Glutamatergic neuron (in vitro differentiated cells): ENCODE results near the gene PTPRM. TPM values are rescaled to one million over a fixed set of nuclear protein-coding genes. Genes with fewer than 3 reads are reported as not detected.

ENCODE experiments used
- DNase-seq: peaks from one replicate; pipeline ENCODE4 v3.0.0; 2022
- H3K27ac Mint-ChIP-seq: one replicate; pipeline ENCODE4 v1.8.0; 2020; ENCODE audit warnings: mild to moderate bottlenecking, mixed read lengths, inconsistent platforms; ENCODE audit not compliant: unreplicated experiment
- H3K27me3 Mint-ChIP-seq: one replicate; pipeline ENCODE4 v1.8.0; 2020; ENCODE audit warnings: mild to moderate bottlenecking, moderate library complexity, mixed read lengths, inconsistent platforms; ENCODE audit not compliant: unreplicated experiment
- H3K36me3 Mint-ChIP-seq: one replicate; pipeline ENCODE4 v1.8.0; 2020; ENCODE audit warnings: mild to moderate bottlenecking, mixed read lengths, inconsistent platforms; ENCODE audit not compliant: unreplicated experiment
- H3K4me1 Mint-ChIP-seq: one replicate; pipeline ENCODE4 v1.8.0; 2020; ENCODE audit warnings: mild to moderate bottlenecking, low read depth, mixed read lengths, inconsistent platforms; ENCODE audit not compliant: unreplicated experiment
- H3K4me3 Mint-ChIP-seq: one replicate; pipeline ENCODE4 v1.8.0; 2020; ENCODE audit warnings: mild to moderate bottlenecking, mixed read lengths, inconsistent platforms; ENCODE audit not compliant: unreplicated experiment
- H3K9me3 Mint-ChIP-seq: one replicate; pipeline ENCODE4 v1.8.0; 2020; ENCODE audit warnings: mild to moderate bottlenecking, moderate library complexity, mixed read lengths, inconsistent platforms; ENCODE audit not compliant: unreplicated experiment
- total RNA-seq: library from RNA; stranded (reverse); fragmentation: NEBNext Ultra II Directional; extraction: Animal tissue kit (Norgen Biotek cat#: 25700); gene quantifications from one replicate; pipeline ENCODE4 v1.2.1, GENCODE V29; 2021; ENCODE audit not compliant: unreplicated experiment
- TF ChIP-seq, protein P1 (sequence below): fragments of 200-600 bp; sonication (generic); IDR thresholded peaks from one replicate; pipeline ENCODE4 v1.5.0; 2021; ENCODE audit not compliant: partially characterized antibody, unreplicated experiment

Gene PTPRM
- total RNA-seq, 1 donor from 2014 or later = 23.9 TPM

DNA sequence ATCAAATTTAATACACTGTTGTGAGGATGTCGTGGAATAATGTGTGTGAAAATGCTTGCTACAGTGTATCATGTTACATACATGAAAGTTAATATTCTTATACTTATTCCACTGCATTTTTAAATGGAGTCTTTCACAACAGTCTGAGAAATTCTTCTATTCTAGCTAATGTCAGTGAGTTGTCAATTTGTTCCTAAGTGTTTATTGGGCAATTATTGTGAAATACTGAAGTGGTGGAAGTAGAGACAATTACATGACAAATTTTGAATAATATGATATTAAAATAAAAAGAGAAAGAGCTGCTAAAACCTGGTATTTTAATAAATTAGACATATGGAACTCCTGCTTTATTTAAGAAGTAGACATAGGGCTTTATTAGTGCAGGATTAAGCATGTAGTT is 176.1 kb downstream of the PTPRM start:
- no peaks in the 10 kb centered on the region for H3K27me3 Mint-ChIP-seq
- peaks cover 6% of the 10 kb centered on the region for H3K4me1 Mint-ChIP-seq

DNA sequence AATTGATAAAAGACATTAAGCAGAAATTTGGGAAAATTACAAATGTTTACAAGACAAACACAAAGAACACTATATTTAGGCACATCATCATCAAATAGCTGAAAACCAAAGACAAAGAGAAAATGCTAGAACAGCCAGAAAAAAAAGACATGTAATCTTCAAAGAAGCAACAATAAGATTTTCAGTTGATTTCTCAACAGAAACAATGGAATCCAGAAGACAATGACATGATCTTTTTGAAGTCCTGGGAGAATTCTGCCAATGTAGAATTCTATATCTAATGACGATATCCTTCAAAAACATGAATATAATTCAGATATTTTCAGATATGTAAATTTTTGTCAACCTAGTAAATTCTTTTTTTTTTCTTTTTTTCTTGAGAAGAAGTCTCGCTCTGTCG is 179.0 kb downstream of the PTPRM start:
- H3K9me3 Mint-ChIP-seq = peaks cover 6% of the 10 kb centered on the region
- no peak overlapping the region for H3K4me3 Mint-ChIP-seq
- no peaks in the 10 kb centered on the region for H3K27me3 Mint-ChIP-seq
- H3K36me3 Mint-ChIP-seq = peaks cover 13% of the 10 kb centered on the region
- TF ChIP-seq, protein P1, sequence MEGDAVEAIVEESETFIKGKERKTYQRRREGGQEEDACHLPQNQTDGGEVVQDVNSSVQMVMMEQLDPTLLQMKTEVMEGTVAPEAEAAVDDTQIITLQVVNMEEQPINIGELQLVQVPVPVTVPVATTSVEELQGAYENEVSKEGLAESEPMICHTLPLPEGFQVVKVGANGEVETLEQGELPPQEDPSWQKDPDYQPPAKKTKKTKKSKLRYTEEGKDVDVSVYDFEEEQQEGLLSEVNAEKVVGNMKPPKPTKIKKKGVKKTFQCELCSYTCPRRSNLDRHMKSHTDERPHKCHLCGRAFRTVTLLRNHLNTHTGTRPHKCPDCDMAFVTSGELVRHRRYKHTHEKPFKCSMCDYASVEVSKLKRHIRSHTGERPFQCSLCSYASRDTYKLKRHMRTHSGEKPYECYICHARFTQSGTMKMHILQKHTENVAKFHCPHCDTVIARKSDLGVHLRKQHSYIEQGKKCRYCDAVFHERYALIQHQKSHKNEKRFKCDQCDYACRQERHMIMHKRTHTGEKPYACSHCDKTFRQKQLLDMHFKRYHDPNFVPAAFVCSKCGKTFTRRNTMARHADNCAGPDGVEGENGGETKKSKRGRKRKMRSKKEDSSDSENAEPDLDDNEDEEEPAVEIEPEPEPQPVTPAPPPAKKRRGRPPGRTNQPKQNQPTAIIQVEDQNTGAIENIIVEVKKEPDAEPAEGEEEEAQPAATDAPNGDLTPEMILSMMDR = no peak
- no peak overlapping the region for H3K27ac Mint-ChIP-seq
- no peak for DNase-seq
- H3K4me1 Mint-ChIP-seq = peaks cover 10% of the 10 kb centered on the region

More for the DNA sequence above, 176.1 kb downstream of the PTPRM start:
- no peak for DNase-seq
- Mint-ChIP-seq H3K36me3 (peaks cover 13% of the 10 kb centered on the region), H3K27ac (no peak overlapping the region), H3K9me3 (peaks cover 6% of the 10 kb centered on the region), H3K4me3 (no peak overlapping the region)
- TF ChIP-seq, protein P1 = no peak

DNA sequence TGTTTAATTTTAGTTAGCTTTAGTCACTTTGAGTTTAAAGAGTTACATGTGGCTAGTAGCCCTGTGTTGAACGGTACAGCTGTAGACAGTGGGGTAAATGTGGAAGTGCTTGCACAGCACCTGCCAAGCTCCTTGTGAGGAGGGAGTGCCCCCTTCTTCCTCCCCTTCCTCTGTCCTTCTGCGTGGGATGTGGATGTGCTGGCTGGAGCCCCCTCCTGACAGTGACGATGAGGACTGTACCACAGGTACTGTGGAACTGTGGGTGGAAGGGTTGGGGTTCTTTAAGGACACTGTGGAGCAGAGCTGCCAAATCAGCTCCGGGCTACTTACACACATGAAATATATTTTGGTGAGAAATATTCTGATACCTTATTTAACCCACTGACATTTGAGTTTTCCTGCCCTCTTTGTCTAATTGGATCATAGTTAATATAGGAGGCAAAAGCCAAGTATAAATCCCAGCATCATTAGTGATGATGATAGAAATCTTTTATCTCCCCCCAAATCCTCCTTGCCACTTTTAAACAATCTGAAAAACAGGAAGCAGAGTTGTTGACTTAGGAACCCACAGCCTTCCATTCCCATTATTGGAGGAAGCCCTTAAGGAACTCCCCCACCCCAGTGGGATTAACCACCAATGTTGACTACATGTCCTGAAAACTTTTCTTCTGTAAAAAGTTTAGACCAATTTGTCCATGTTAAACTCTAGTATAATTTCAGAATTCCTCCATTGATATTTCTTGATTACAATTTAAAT is 181.3 kb downstream of the PTPRM start:
- H3K4me1 Mint-ChIP-seq = peaks cover 5% of the 10 kb centered on the region

DNA sequence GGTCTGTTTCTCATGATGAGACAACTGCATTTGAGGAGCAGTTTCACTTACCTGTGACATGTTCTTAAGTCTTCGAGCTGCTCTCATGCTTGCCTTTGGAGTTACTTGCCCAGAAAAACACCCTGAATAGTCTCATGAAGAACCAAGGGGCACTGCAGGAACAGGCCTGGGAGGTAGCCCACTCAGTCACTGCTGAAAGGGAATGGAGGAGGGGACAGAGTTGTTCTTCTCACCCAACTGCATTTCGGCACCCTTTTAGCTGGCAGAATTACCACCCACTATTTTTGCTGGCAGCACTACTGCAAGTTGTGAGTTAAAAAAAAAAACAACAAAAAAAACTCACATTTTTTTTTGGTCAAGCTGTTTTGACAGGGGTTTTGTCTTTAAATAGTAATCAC is 181.9 kb downstream of the PTPRM start:
- no peak for DNase-seq
- H3K27me3 Mint-ChIP-seq = no peaks in the 10 kb centered on the region
- H3K27ac Mint-ChIP-seq = no peak overlapping the region
- H3K36me3 Mint-ChIP-seq = peaks cover 13% of the 10 kb centered on the region
- H3K9me3 Mint-ChIP-seq = peaks cover 6% of the 10 kb centered on the region
- peaks cover 5% of the 10 kb centered on the region for H3K4me1 Mint-ChIP-seq
- TF ChIP-seq, protein P1 = no peak
- no peak overlapping the region for H3K4me3 Mint-ChIP-seq

More for the DNA sequence above, 181.3 kb downstream of the PTPRM start:
- peaks cover 13% of the 10 kb centered on the region for H3K36me3 Mint-ChIP-seq
- TF ChIP-seq, protein P1 = no peak
- H3K4me3 Mint-ChIP-seq = no peak overlapping the region
- DNase-seq = no peak
- no peak overlapping the region for H3K27ac Mint-ChIP-seq
- peaks cover 6% of the 10 kb centered on the region for H3K9me3 Mint-ChIP-seq
- H3K27me3 Mint-ChIP-seq = no peaks in the 10 kb centered on the region

DNA sequence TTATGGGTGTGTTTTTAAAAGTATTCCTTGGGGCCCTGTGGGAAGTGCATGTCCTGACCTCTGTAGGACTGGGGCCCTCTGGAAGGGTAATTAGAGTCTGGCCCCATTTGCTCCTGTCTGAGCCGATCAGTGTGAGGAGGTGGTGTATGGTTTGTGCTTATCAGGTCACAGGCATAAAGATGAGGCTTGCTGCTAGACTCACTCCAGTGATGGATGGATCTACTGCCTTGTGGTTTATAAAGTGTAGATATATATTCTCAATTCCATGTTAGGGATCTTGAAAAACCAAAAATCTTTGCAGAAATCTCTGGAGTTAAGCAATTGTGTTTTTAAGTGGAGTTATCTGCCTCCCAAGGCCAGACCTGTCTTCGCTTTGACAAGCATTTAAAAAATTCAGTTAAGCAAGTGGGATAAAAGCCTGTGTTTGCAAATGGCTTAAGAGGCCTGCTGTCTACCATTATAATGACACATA is 182.4 kb downstream of the PTPRM start:
- Mint-ChIP-seq H3K9me3 (peaks cover 6% of the 10 kb centered on the region), H3K4me1 (peaks cover 5% of the 10 kb centered on the region), H3K27me3 (no peaks in the 10 kb centered on the region)

More for the DNA sequence above, 182.4 kb downstream of the PTPRM start:
- H3K4me3 Mint-ChIP-seq = no peak overlapping the region
- no peak for DNase-seq
- TF ChIP-seq, protein P1 = no peak
- H3K27ac Mint-ChIP-seq = no peak overlapping the region
- peaks cover 13% of the 10 kb centered on the region for H3K36me3 Mint-ChIP-seq
